Measurements from ENCODE around the gene MARVELD3. TPM values are rescaled to one million over a fixed set of nuclear protein-coding genes. Genes with fewer than 3 reads are reported as not detected.
"Not testable (repeated sequence)": the region's sequence is repeated elsewhere in the genome, so short reads cannot be mapped to it uniquely, and the experiment has no call there.

MARVELD3 gene
- total RNA-seq, 1 experiment from 2014 or later, result not detected

DNA sequence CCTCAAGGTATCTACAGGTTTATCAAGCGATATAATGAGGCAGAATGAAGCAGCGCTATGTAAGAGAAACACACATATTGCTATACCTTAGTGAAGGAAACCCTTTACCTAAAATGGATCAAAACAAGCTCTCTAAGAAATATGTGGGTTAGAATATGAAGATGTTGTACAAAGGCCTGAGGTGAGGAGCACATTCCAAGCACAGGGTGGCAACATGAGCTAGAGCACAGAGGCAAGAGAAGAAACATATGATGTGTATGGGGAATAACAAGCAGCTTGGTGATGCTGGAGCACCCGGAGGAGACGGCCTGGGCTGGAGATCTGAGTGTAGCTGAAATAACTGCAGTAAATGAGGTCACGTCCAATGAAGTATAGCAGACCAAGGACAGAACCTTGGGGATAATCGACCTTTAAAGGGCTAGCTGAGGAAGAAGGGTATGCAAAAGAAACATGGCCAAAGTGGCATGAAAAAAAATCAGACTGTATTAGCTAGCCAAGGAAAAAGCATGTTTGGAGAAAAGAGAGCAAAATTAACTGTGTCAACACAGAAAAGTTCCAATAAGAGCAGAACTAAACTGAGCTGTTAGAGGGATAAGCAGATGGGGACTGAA lies 44.0 kb downstream of the MARVELD3 start:
- Histone ChIP-seq H3K4me3 (no peak overlapping the region), H3K36me3 (peaks cover 87% of the 10 kb centered on the region), H3K27ac (no peak overlapping the region), H3K9me3 (replicated peaks) (no peaks in the 10 kb centered on the region), H3K27me3 (replicated peaks) (no peaks in the 10 kb centered on the region), H3K4me1 (replicated peaks) (no peaks in the 10 kb centered on the region)
- no peak for DNase-seq (ENCODE audit: low read depth in 1 of 2, low spot score in 2 of 2)

DNA sequence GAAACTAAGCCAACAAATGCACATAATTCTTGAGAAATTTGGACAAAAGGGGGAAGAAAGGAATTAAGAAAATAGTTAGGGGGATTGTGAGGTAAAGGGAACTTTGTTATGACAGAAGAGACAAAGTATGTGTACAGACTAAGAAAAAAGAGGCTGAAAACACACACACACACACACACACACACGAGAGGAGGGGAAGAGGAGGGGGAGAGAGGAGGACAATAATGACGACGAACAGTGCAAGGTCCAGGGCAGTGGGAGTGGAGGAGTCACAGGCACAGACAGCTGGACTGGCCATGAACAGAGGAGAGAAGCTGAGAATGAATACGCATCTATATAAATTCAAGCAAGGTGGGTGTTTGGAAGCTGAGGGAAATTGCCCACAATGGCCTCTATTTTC lies 44.6 kb downstream of the MARVELD3 start:
- no peak overlapping the region for H3K27ac ChIP-seq
- no peaks in the 10 kb centered on the region for H3K27me3 ChIP-seq (replicated peaks)
- H3K4me1 ChIP-seq (replicated peaks), result peaks cover under 1% of the 10 kb centered on the region; the same call in 1 of the 2 replicates
- DNase-seq (ENCODE audit: low read depth in 1 of 2, low spot score in 2 of 2), result no peak
- H3K36me3 ChIP-seq, result peaks cover 84% of the 10 kb centered on the region
- H3K4me3 ChIP-seq, result no peak overlapping the region
- H3K9me3 ChIP-seq (replicated peaks), result no peaks in the 10 kb centered on the region

GRCh38 chr16:71671165-71671564 lies 45.2 kb downstream of the MARVELD3 start:
- Histone ChIP-seq H3K27ac (no peak overlapping the region), H3K9me3 (replicated peaks) (no peaks in the 10 kb centered on the region), H3K27me3 (replicated peaks) (no peaks in the 10 kb centered on the region), H3K4me3 (no peak overlapping the region), H3K36me3 (peaks cover 81% of the 10 kb centered on the region), H3K4me1 (replicated peaks) (peaks cover 4% of the 10 kb centered on the region; the same call in 1 of the 2 replicates)
- no peak for DNase-seq (ENCODE audit: low read depth in 1 of 2, low spot score in 2 of 2)

- Histone ChIP-seq H3K36me3 (peaks cover 76% of the 10 kb centered on the region), H3K27me3 (replicated peaks) (no peaks in the 10 kb centered on the region), H3K4me3 (no peak overlapping the region), H3K9me3 (replicated peaks) (no peaks in the 10 kb centered on the region), H3K4me1 (replicated peaks) (peaks cover 4% of the 10 kb centered on the region; the same call in 1 of the 2 replicates), H3K27ac (no peak overlapping the region)
- DNase-seq (ENCODE audit: low read depth in 1 of 2, low spot score in 2 of 2), result no peak
These were observed 46.1 kb downstream of the MARVELD3 start for GRCh38 chr16:71672125-71672524.

GRCh38 chr16:71672803-71673581 lies 47.0 kb downstream of the MARVELD3 start:
- H3K27ac ChIP-seq, result no peak overlapping the region
- H3K36me3 ChIP-seq, result peaks cover 68% of the 10 kb centered on the region
- H3K27me3 ChIP-seq (replicated peaks), result no peaks in the 10 kb centered on the region
- no peak for DNase-seq (ENCODE audit: low read depth in 1 of 2, low spot score in 2 of 2)
- no peak overlapping the region for H3K4me3 ChIP-seq
- H3K9me3 ChIP-seq (replicated peaks), result no peaks in the 10 kb centered on the region
- peaks cover 4% of the 10 kb centered on the region; the same call in 1 of the 2 replicates for H3K4me1 ChIP-seq (replicated peaks)

DNA sequence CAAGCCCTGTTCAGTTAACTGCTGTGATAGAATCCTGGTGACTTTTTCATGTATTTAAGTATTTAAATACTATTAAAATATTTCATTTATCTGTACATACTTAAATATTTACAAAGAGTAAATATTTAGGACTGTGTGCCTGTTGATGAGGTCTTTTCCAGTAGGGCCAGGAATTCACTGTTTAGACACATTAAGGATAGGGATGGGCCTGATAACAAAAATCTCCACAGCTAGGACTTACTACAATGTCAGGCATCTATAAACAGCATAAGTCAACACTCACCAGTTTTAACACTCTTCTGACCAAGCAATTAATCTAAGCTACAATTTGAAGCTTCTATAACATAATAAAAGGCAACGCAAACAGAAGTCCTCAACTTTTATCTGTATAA lies 47.6 kb downstream of the MARVELD3 start:
- Histone ChIP-seq H3K27me3 (replicated peaks) (no peaks in the 10 kb centered on the region), H3K36me3 (peaks cover 65% of the 10 kb centered on the region), H3K9me3 (replicated peaks) (no peaks in the 10 kb centered on the region), H3K4me3 (no peak overlapping the region), H3K27ac (no peak overlapping the region), H3K4me1 (replicated peaks) (peaks cover 4% of the 10 kb centered on the region; the same call in 1 of the 2 replicates)
- no peak for DNase-seq (ENCODE audit: low read depth in 1 of 2, low spot score in 2 of 2)

DNA sequence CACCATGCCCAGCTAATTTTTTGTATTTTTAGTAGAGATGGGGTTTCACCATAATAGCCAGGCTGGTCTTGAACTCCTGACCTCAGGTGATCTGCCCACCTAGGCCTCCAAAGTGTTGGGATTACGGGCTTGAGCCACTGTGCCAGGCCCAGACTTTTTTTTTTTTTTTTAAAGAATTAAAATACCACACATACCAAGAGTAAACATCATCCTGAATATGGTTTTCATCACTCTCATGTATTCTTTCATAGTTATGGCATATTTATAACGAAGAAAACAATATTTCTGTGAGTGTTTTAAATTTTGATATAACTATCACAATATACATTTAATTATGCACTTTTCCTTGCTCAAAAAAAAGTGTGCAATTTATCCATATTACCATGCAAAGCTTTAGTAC lies 48.2 kb downstream of the MARVELD3 start:
- H3K4me3 ChIP-seq, result no peak overlapping the region
- H3K27ac ChIP-seq, result no peak overlapping the region
- H3K4me1 ChIP-seq (replicated peaks), result peaks cover 4% of the 10 kb centered on the region; the same call in 1 of the 2 replicates
- peaks cover 65% of the 10 kb centered on the region for H3K36me3 ChIP-seq
- no peaks in the 10 kb centered on the region for H3K9me3 ChIP-seq (replicated peaks)
- no peaks in the 10 kb centered on the region for H3K27me3 ChIP-seq (replicated peaks)
- DNase-seq (ENCODE audit: low read depth in 1 of 2, low spot score in 2 of 2), result no peak

DNA sequence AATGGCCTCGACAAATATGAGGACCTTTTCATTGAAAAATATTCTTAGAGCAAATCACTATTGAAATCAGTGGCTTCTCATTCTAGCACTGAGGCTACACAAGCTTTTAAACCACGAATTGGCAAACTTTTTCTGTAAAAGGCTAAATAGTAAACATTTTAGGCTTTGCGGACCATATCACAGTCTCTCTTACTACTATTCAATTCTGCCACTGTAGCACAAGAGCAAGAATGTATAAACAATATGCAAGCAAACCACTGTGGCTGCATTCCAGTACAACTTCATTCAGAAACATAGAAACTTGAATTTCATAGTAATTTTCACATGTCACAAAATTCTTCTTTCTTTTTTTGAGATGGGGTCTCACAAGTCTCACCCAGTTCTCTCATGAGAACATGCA lies 49.4 kb downstream of the MARVELD3 start:
- peaks cover 4% of the 10 kb centered on the region; the same call in 1 of the 2 replicates for H3K4me1 ChIP-seq (replicated peaks)
- DNase-seq (ENCODE audit: low read depth in 1 of 2, low spot score in 2 of 2), result peak in 1 of 2 experiments; percentile 15
- no peaks in the 10 kb centered on the region for H3K27me3 ChIP-seq (replicated peaks)
- no peaks in the 10 kb centered on the region for H3K9me3 ChIP-seq (replicated peaks)
- no peak overlapping the region for H3K4me3 ChIP-seq
- peaks cover 61% of the 10 kb centered on the region for H3K36me3 ChIP-seq
- H3K27ac ChIP-seq, result no peak overlapping the region

- H3K36me3 ChIP-seq, result peaks cover 59% of the 10 kb centered on the region
- DNase-seq (ENCODE audit: low read depth in 1 of 2, low spot score in 2 of 2), result no peak
- no peaks in the 10 kb centered on the region for H3K9me3 ChIP-seq (replicated peaks)
- peaks cover 4% of the 10 kb centered on the region; the same call in 1 of the 2 replicates for H3K4me1 ChIP-seq (replicated peaks)
- H3K27me3 ChIP-seq (replicated peaks), result no peaks in the 10 kb centered on the region
- no peak overlapping the region for H3K4me3 ChIP-seq
- H3K27ac ChIP-seq, result no peak overlapping the region
These were observed 50.3 kb downstream of the MARVELD3 start for GRCh38 chr16:71676236-71676635.

GRCh38 chr16:71681360-71681759 lies 55.4 kb downstream of the MARVELD3 start:
- Histone ChIP-seq H3K36me3 (peaks cover 46% of the 10 kb centered on the region), H3K27me3 (replicated peaks) (no peaks in the 10 kb centered on the region), H3K4me3 (no peak overlapping the region), H3K27ac (no peak overlapping the region), H3K4me1 (replicated peaks) (no peaks in the 10 kb centered on the region), H3K9me3 (replicated peaks) (no peaks in the 10 kb centered on the region)
- DNase-seq (ENCODE audit: low read depth in 1 of 2, low spot score in 2 of 2), result no peak

DNA sequence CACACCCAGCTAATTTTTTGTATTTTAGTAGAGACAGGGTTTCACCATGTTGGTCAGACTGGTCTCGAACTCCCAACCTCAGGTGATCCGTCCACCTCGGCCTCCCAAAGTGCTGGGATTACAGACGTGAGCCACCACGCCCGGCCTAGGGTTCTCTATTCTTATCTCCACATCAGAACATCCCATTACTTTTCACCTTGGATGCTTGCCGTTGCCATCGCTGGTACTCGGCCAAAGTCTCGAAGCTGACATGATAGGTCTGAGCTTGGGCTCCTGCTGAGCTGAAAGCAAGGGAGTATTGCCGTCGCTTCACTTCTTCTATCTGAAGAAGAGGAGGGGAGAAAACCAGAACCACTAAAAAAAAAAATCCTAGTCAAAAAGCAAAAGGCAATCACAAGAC lies 58.3 kb downstream of the MARVELD3 start:
- DNase-seq (ENCODE audit: low read depth in 1 of 2, low spot score in 2 of 2); H3K4me3 ChIP-seq; H3K27ac ChIP-seq; H3K9me3 ChIP-seq (replicated peaks); H3K4me1 ChIP-seq (replicated peaks); H3K27me3 ChIP-seq (replicated peaks): not testable (repeated sequence)
- H3K36me3 ChIP-seq, result peaks cover 49% of the 10 kb centered on the region

Other genes with a start within 250 kb of the MARVELD3 start
- not detected in 2 replicates for gene TLE7, start 184.1 kb upstream of the MARVELD3 start, total RNA-seq (2014; rRNA removed; shearing (Covaris generic))
- 8.6 and 17.6 TPM in 2 replicates for gene ZNF23, start 163.9 kb upstream of the MARVELD3 start, total RNA-seq (2014; rRNA removed; shearing (Covaris generic))
- gene ZNF19, start 136.9 kb upstream of the MARVELD3 start, total RNA-seq (2014; rRNA removed; shearing (Covaris generic)), result 0.95 and 4.5 TPM in 2 replicates
- gene CHST4, start 99.8 kb upstream of the MARVELD3 start, total RNA-seq (2014; rRNA removed; shearing (Covaris generic)), result not detected in 2 replicates
- gene TAT, start 49.1 kb upstream of the MARVELD3 start, total RNA-seq (2014; rRNA removed; shearing (Covaris generic)), result not detected in 2 replicates
- 9.1 and 9.9 TPM in 2 replicates for gene PHLPP2, start 98.5 kb downstream of the MARVELD3 start, total RNA-seq (2014; rRNA removed; shearing (Covaris generic))
- 37.4 and 53.9 TPM in 2 replicates for gene AP1G1, start 182.7 kb downstream of the MARVELD3 start, total RNA-seq (2014; rRNA removed; shearing (Covaris generic))
- 9.9 and 24.2 TPM in 2 replicates for gene ATXN1L, start 219.8 kb downstream of the MARVELD3 start, total RNA-seq (2014; rRNA removed; shearing (Covaris generic))